ENCODE measurements around the gene DUSP15.

DUSP15 gene

GRCh38 chr20:31861385-31862156 is 8.8 kb downstream of the DUSP15 start:
- Histone ChIP-seq H3K4me2 (ENCODE audit: low read length, poor library complexity, severe bottlenecking) (peak overlapping the region; percentile 96), H3K4me3 (ENCODE audit: insufficient read depth in 1 of 2, low read depth in 1 of 2, low read length in 2 of 2) (peak overlapping the region; percentile 57 to 71), H4K8ac (ENCODE audit: low read length) (no peak overlapping the region), H3K9ac (ENCODE audit: low read length) (no peak overlapping the region), H3K23ac (ENCODE audit: low read length in 2 of 2) (peak overlapping the region in 1 of 2 experiments; percentile 77), H3K18ac (ENCODE audit: low read depth in 1 of 2, low read length in 2 of 2) (no peak overlapping the region), H2BK5ac (ENCODE audit: low read depth, low read length, poor library complexity, severe bottlenecking) (no peak overlapping the region), H3K9me3 (ENCODE audit: control insufficient read depth, low read length) (no peaks in the 10 kb centered on the region), H3K4ac (ENCODE audit: low read depth in 1 of 2, low read length in 2 of 2) (no peak overlapping the region), H3K79me1 (replicated peaks; ENCODE audit: low read length, poor library complexity, severe bottlenecking) (no peaks in the 10 kb centered on the region), H2BK12ac (ENCODE audit: low read length in 2 of 2) (peak overlapping the region in 1 of 2 experiments; percentile 9), H3K27ac (ENCODE audit: low read length, poor library complexity, severe bottlenecking) (no peak overlapping the region), H3K14ac (ENCODE audit: low read length in 2 of 2) (no peak overlapping the region), H3K36me3 (ENCODE audit: control insufficient read depth in 1 of 2, insufficient read depth in 2 of 2, low read depth in 1 of 2, low read length in 2 of 2) (no peaks in the 10 kb centered on the region), H2BK15ac (ENCODE audit: low read depth, poor library complexity, severe bottlenecking) (no peak overlapping the region), H3K4me1 (ENCODE audit: control insufficient read depth, insufficient read depth, low read depth, low read length) (peaks cover 15% of the 10 kb centered on the region), H3K27me3 (ENCODE audit: control insufficient read depth in 1 of 2, insufficient read depth in 1 of 2, low read length in 2 of 2) (peaks cover 90 to 95% of the 10 kb centered on the region in 2 experiments), H2AK5ac (ENCODE audit: low read length, severe bottlenecking) (no peak overlapping the region), H2BK120ac (ENCODE audit: low read depth, low read length) (no peak overlapping the region), H4K91ac (ENCODE audit: low read length) (no peak overlapping the region), H2AFZ (ENCODE audit: low read depth, low read length) (peak overlapping the region; percentile 2)
- WGBS: 2% methylated on average over 41 of the region's 60 CpGs
- peak; percentile 66 for DNase-seq

- H2BK15ac ChIP-seq (ENCODE audit: low read depth, poor library complexity, severe bottlenecking): no peak overlapping the region
- H4K8ac ChIP-seq (ENCODE audit: low read length): no peak overlapping the region
- peak overlapping the region; percentile 2 for H2AFZ ChIP-seq (ENCODE audit: low read depth, low read length)
- no peak for DNase-seq
- H3K9me3 ChIP-seq (ENCODE audit: control insufficient read depth, low read length): no peaks in the 10 kb centered on the region
- H3K23ac ChIP-seq (ENCODE audit: low read length in 2 of 2): peak overlapping the region in 1 of 2 experiments; percentile 77
- H3K14ac ChIP-seq (ENCODE audit: low read length in 2 of 2): no peak overlapping the region
- no peak overlapping the region for H3K18ac ChIP-seq (ENCODE audit: low read depth in 1 of 2, low read length in 2 of 2)
- H4K91ac ChIP-seq (ENCODE audit: low read length): no peak overlapping the region
- peak overlapping the region; percentile 96 for H3K4me2 ChIP-seq (ENCODE audit: low read length, poor library complexity, severe bottlenecking)
- no peak overlapping the region for H2BK5ac ChIP-seq (ENCODE audit: low read depth, low read length, poor library complexity, severe bottlenecking)
- peak overlapping the region; percentile 57 to 71 for H3K4me3 ChIP-seq (ENCODE audit: insufficient read depth in 1 of 2, low read depth in 1 of 2, low read length in 2 of 2)
- peaks cover 15% of the 10 kb centered on the region for H3K4me1 ChIP-seq (ENCODE audit: control insufficient read depth, insufficient read depth, low read depth, low read length)
- H2BK12ac ChIP-seq (ENCODE audit: low read length in 2 of 2): no peak overlapping the region
- H3K9ac ChIP-seq (ENCODE audit: low read length): no peak overlapping the region
- H3K36me3 ChIP-seq (ENCODE audit: control insufficient read depth in 1 of 2, insufficient read depth in 2 of 2, low read depth in 1 of 2, low read length in 2 of 2): no peaks in the 10 kb centered on the region
- WGBS: under 1% methylated on average over 20 of the region's 20 CpGs
- H2BK120ac ChIP-seq (ENCODE audit: low read depth, low read length): no peak overlapping the region
- no peak overlapping the region for H3K27ac ChIP-seq (ENCODE audit: low read length, poor library complexity, severe bottlenecking)
- no peaks in the 10 kb centered on the region for H3K79me1 ChIP-seq (replicated peaks; ENCODE audit: low read length, poor library complexity, severe bottlenecking)
- peaks cover 92 to 95% of the 10 kb centered on the region in 2 experiments for H3K27me3 ChIP-seq (ENCODE audit: control insufficient read depth in 1 of 2, insufficient read depth in 1 of 2, low read length in 2 of 2)
- no peak overlapping the region for H3K4ac ChIP-seq (ENCODE audit: low read depth in 1 of 2, low read length in 2 of 2)
- no peak overlapping the region for H2AK5ac ChIP-seq (ENCODE audit: low read length, severe bottlenecking)
Measured at GRCh38 chr20:31861135-31861384, 9.3 kb downstream of the DUSP15 start.

GRCh38 chr20:31860390-31861134 is 9.8 kb downstream of the DUSP15 start:
- Histone ChIP-seq H3K4ac (ENCODE audit: low read depth in 1 of 2, low read length in 2 of 2) (no peak overlapping the region), H2AFZ (ENCODE audit: low read depth, low read length) (peak overlapping the region; percentile 2), H2BK5ac (ENCODE audit: low read depth, low read length, poor library complexity, severe bottlenecking) (no peak overlapping the region), H3K18ac (ENCODE audit: low read depth in 1 of 2, low read length in 2 of 2) (no peak overlapping the region), H3K36me3 (ENCODE audit: control insufficient read depth in 1 of 2, insufficient read depth in 2 of 2, low read depth in 1 of 2, low read length in 2 of 2) (no peaks in the 10 kb centered on the region), H3K4me3 (ENCODE audit: insufficient read depth in 1 of 2, low read depth in 1 of 2, low read length in 2 of 2) (peak overlapping the region; percentile 57 to 71), H2BK12ac (ENCODE audit: low read length in 2 of 2) (no peak overlapping the region), H2AK5ac (ENCODE audit: low read length, severe bottlenecking) (no peak overlapping the region), H3K9ac (ENCODE audit: low read length) (no peak overlapping the region), H3K23ac (ENCODE audit: low read length in 2 of 2) (no peak overlapping the region), H4K8ac (ENCODE audit: low read length) (no peak overlapping the region), H3K14ac (ENCODE audit: low read length in 2 of 2) (no peak overlapping the region), H3K4me2 (ENCODE audit: low read length, poor library complexity, severe bottlenecking) (peak overlapping the region; percentile 96), H3K4me1 (ENCODE audit: control insufficient read depth, insufficient read depth, low read depth, low read length) (peaks cover 15% of the 10 kb centered on the region), H3K27ac (ENCODE audit: low read length, poor library complexity, severe bottlenecking) (no peak overlapping the region), H3K79me1 (replicated peaks; ENCODE audit: low read length, poor library complexity, severe bottlenecking) (no peaks in the 10 kb centered on the region), H4K91ac (ENCODE audit: low read length) (no peak overlapping the region), H3K27me3 (ENCODE audit: control insufficient read depth in 1 of 2, insufficient read depth in 1 of 2, low read length in 2 of 2) (peaks cover 92 to 96% of the 10 kb centered on the region in 2 experiments), H2BK120ac (ENCODE audit: low read depth, low read length) (no peak overlapping the region), H3K9me3 (ENCODE audit: control insufficient read depth, low read length) (no peaks in the 10 kb centered on the region), H2BK15ac (ENCODE audit: low read depth, poor library complexity, severe bottlenecking) (no peak overlapping the region)
- 9% methylated on average over 15 of the region's 15 CpGs for WGBS
- DNase-seq: no peak

- no peak overlapping the region for H2BK12ac ChIP-seq (ENCODE audit: low read length in 2 of 2)
- H3K9me3 ChIP-seq (ENCODE audit: control insufficient read depth, low read length): no peaks in the 10 kb centered on the region
- H3K27me3 ChIP-seq (ENCODE audit: control insufficient read depth in 1 of 2, insufficient read depth in 1 of 2, low read length in 2 of 2): peaks cover 95 to 96% of the 10 kb centered on the region in 2 experiments
- H3K4me1 ChIP-seq (ENCODE audit: control insufficient read depth, insufficient read depth, low read depth, low read length): peaks cover 15% of the 10 kb centered on the region
- no peak overlapping the region for H4K91ac ChIP-seq (ENCODE audit: low read length)
- H3K14ac ChIP-seq (ENCODE audit: low read length in 2 of 2): no peak overlapping the region
- H2BK5ac ChIP-seq (ENCODE audit: low read depth, low read length, poor library complexity, severe bottlenecking): no peak overlapping the region
- no peak overlapping the region for H3K9ac ChIP-seq (ENCODE audit: low read length)
- no peak overlapping the region for H4K8ac ChIP-seq (ENCODE audit: low read length)
- H3K4me3 ChIP-seq (ENCODE audit: insufficient read depth in 1 of 2, low read depth in 1 of 2, low read length in 2 of 2): no peak overlapping the region
- H3K23ac ChIP-seq (ENCODE audit: low read length in 2 of 2): no peak overlapping the region
- no peak overlapping the region for H3K27ac ChIP-seq (ENCODE audit: low read length, poor library complexity, severe bottlenecking)
- no peak overlapping the region for H3K18ac ChIP-seq (ENCODE audit: low read depth in 1 of 2, low read length in 2 of 2)
- no peak overlapping the region for H2BK15ac ChIP-seq (ENCODE audit: low read depth, poor library complexity, severe bottlenecking)
- H2AFZ ChIP-seq (ENCODE audit: low read depth, low read length): no peak overlapping the region
- H3K4me2 ChIP-seq (ENCODE audit: low read length, poor library complexity, severe bottlenecking): no peak overlapping the region
- no peak overlapping the region for H2AK5ac ChIP-seq (ENCODE audit: low read length, severe bottlenecking)
- 83% methylated on average over 7 of the region's 7 CpGs for WGBS
- H3K4ac ChIP-seq (ENCODE audit: low read depth in 1 of 2, low read length in 2 of 2): no peak overlapping the region
- no peaks in the 10 kb centered on the region for H3K79me1 ChIP-seq (replicated peaks; ENCODE audit: low read length, poor library complexity, severe bottlenecking)
- no peaks in the 10 kb centered on the region for H3K36me3 ChIP-seq (ENCODE audit: control insufficient read depth in 1 of 2, insufficient read depth in 2 of 2, low read depth in 1 of 2, low read length in 2 of 2)
- DNase-seq: no peak
- no peak overlapping the region for H2BK120ac ChIP-seq (ENCODE audit: low read depth, low read length)
Measured at GRCh38 chr20:31859998-31860380, 10.3 kb downstream of the DUSP15 start.

Data from mesenchymal stem cell (in vitro differentiated cells and primary cell).